T-helper 1 cell (primary cell): Measurements from ENCODE around the gene UNC93A.
"Not testable (repeated sequence)": the region's sequence is repeated elsewhere in the genome, so short reads cannot be mapped to it uniquely, and the experiment has no call there.

Experiments used
- DNase-seq, 5 donors: peaks; one replicate each; pipeline ENCODE4 v3.0.0-alpha.2; 2012 to 2020
- total RNA-seq, 4 donors: gene quantifications; one replicate each; lab custom pipeline; 2026; lab: John Stamatoyannopoulos, UW

UNC93A gene
- 0 to 0.08 (median 0) reads per million in 4 donors for total RNA-seq

DNA sequence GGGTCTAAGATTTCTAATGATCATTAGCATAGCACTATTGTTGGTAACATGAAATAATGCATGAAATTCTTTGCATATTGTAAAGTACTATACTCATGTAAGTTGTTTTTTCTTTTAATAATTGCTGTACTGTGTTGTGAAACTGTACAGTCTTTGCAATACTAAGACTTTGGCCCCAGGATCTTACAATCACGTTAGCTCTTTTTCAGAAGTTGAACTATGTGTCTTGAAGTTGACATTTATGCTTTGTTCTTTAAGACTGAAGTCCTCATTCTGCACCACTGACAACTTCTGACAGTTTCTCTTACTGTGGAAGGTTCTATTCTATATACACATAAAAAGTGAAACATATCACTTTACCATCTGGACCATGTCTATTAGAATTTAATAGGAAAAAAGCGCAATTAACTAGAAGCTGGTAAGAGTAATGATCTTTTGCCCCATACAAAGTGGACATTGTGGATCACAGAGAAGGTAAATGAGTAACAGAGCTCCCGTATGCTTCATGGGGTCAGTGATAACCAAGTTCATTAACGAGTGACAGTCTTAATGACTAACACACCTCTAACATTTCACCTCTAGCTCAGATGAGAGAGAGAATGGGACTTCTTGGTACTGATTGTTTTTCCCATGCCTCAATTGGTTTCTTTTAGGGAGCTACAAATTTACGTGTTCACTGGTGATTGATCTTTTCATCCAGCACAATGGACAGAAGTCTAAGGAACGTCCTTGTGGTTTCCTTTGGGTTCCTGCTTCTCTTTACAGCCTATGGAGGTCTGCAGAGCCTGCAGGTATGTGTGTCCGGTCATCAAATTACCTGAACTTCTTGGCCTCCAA, at the start of gene UNC93A:
UNC93A (plus strand) TSS at position 530 of the 837 bp plus-strand sequence; CDS start at position 705, 175 bp downstream.
- no peak for DNase-seq

DNA sequence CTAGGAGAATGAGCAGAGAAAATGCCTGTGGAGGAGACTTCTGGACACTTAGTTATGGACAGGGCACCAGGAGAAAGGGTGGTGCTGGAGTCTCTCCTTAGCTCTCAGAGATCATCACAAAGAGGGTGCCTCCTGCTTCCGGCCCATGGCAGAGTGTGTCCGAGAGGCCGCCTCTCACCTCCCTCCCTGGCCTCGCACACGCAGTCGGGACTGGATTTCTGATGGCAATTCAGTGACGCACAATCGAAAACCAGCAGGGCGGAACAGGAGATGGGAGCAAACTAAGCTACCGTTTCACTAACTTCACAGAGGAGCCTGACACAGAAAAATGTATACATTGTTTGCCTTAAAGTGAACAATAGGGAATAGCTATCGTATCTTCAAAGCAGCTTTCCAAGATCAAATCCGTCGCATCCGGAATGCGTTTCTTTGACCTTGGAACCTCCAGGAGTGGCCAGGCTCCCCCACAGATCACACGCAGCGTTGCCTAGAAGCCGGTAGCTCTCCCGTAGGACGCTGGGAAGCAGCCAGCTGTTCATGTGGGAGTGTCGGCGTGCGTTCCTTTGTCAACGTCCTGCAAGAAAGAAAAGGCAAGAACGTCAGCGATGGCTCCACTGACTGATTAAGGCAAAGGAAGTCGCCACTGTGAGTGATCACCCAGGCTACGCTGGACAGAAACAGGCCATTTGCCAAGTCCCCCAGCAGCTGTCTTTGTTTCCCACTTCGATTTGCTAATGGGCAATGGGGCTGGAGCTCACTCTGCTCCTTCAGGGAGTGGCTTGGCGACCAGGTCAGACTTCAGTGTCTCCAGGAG, 49.6 kb upstream of the UNC93A start:
- DNase-seq = not testable (repeated sequence)

DNA sequence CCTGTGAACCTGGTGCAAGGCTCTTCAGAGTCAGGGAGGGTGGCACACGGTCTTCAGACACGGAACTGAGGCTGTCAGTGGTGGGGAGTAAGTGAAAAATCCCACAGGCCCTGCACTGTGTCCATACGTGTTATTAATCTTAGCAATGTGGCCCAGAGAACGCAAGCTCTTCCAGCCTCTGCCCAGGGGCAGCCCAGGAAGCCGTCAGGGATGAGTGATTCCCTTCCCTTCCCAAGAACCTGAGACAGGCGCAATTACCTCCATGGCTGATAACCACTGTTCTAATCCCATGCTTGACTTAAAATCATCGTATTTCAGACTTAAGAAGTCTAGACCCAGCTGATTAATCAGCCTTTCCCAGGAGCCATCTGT, 49.0 kb upstream of the UNC93A start:
- DNase-seq = not testable (repeated sequence)

DNA sequence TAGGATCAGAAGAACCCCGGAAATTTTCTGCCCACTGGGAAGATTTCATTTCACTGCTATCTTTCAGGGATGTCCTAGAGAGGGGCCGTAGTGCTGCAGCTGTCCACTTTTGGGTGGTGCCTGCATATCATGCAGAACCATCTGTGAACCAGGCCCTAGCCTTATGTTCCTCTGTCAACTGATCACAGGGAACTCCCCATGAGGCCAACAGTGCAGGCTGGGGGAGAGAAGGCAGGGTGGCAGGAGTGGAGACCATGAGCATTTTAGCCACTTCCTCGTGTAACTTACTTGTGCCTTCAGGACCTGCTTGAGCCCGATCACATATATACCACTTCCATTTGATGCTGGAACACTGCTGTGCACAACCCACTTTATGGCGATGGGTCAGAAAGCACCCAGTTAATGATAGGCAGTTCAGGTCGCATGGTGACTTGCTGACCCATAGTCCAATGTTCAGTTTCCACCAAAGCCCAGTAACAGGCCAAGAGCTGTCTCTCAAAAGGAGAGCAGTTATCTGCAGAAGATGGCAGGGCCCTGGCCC, 48.5 kb upstream of the UNC93A start:
- DNase-seq = not testable (repeated sequence)

DNA sequence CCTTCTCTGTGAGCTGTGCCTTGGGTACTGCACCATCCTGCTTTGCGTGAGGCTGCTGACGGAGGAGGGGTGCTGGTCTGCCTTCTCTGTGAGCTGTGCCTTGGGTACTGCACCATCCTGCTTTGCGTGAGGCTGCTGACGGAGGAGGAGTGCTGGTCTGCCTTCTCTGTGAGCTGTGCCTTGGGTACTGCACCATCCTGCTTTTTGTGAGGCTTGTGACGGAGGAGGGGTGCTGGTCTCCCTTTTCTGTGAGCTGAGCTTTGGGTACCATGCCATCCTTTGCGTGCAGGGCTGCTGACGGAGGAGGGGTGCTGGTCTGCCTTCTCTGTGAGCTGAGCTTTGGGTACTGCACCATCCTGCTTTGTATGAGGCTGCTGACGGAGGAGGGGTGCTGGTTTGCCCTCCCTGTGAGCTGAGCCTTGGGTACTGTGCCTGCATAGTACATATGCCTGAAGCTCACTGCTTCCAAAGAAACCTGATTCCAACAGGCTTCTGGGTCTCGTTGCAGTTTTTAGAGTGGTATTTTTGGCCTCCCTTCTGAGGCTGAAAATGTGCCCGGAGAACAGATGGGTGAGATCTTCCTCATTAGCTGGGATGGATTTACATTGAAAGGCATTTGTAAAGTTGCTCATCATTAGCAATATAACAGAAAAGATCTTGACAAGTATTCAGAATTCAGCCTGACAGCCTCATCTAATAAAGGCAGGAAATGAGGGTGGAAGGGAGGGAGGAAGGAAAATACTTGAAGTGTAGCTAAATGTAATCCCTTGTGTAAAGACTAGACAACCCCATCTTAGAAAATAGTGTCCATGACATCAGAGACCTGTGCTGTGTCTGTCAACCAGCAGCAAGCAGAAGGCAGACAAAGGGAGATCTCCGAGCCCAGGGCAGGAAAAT, 46.8 kb upstream of the UNC93A start:
- no peak for DNase-seq

DNA sequence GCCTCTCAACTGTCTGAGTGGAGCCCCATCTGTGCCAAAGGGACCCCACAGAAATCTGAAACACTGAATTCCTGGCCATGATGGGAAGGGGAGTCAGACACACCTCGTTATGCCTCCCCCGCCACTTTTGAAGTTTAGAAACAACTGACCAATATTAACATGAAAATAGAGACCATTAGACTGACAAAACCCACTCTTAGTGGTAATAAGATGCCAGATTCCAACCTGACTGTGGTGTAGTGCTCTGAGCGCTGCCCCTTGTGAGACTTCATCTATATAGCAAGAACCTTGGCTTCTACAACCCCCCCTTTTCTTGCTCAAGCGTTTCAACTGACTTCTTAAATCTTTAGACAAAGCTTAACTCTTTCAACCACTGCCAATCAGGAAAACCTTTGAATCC, 46.1 kb upstream of the UNC93A start:
- DNase-seq = no peak

DNA sequence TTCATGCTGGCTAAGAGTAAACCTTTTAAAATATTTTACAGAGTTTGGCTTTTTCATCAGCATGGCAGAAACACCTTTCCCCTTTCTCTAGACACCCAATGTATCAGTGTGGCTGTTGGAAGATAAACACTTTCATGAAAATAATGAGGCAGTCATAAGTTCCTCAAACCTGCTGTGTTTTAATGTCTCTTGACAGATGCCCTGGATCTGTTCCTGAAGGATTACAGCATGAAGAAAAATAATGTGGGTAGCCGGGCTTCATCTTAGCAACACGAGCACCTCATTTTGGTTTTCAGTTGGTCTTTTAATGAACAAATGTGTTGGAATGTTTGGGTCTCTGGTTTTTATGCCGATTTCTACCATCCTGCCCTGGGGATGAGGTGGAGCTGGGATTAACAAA, 45.5 kb upstream of the UNC93A start:
- no peak for DNase-seq

DNA sequence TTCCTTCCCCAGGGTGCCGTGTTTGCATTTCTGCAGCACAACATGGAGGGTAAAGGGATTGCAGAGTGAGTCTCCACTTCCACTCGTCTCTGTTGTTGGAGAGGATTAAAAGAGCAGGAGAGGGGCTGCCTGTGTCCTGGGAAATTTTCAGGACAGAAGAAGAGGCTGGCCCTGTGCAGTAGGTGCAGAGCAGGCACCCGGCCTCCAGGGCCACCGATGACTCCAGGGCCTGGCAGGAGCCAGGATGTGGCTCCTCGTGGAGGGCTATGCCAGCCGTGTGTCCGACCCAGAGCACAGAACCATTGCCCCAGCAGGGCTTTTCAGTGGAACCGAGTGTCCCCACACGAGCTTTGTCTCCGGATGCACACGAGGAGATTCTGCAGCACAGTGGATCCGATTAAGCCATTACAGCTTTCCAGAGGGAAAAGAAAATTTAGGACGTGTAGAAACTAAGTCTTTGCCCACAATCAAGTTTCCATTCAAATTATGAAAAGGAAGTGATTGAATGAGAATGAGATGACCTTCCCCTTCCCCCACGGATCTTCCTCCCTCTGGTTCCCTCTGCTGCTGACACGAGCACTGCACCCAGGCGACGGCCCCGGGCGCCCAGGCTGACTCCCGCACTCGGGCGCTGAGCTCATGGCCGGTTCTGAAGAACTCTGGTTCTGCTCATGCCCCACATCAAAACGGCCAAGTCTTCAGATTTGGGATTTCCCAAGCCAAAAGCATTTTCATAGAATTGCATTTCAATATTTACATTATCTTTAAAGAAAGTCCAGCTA, 43.1 kb upstream of the UNC93A start:
- DNase-seq = no peak

DNA sequence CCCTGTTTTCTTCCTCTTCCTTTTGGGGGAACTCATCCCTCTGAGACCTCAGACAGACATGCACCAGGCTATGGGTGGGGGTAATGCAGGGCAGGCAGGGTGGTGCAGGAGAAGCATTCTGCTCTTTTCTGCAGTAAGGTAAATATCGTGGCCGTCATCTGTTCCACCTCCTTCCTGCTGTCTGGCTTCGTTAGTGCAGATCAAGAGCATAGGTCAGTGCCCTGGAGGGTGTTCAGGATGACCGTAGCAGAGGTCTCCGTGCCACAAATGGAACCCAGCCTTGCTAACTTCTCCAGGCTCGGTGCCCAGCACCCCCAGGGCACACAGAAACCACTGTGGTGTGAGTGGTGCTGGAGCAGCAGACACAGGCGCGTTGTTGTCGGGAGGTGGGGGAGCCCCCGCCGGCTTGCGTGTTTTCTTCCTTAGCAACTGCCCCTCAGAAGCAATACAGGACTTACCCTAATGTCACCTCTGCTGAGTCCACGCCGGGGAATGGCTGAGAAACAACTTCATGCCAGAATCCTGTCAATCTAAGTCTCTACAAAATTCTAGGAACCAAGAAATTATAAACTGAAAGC, 42.1 kb upstream of the UNC93A start:
- not testable (repeated sequence) for DNase-seq

DNA sequence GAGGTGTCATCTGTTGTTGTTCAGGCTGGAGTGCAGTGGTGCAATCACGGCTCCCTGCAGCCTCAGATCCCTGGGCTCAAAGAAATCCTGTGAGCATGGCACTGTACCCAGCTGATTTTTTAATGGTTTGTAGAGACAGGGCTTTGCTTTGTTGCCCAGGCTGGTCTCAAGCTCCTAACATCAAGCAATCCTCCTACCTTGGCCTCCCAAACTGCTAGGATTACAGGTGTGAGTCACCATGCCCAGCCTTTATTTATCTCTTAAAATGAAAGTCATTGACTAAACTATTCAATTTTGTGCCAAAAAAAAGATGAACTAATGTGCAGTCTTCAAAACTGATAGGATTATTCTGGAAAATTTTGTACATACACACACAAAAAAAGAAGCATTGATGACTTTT, 38.8 kb upstream of the UNC93A start:
- DNase-seq = no peak

DNA sequence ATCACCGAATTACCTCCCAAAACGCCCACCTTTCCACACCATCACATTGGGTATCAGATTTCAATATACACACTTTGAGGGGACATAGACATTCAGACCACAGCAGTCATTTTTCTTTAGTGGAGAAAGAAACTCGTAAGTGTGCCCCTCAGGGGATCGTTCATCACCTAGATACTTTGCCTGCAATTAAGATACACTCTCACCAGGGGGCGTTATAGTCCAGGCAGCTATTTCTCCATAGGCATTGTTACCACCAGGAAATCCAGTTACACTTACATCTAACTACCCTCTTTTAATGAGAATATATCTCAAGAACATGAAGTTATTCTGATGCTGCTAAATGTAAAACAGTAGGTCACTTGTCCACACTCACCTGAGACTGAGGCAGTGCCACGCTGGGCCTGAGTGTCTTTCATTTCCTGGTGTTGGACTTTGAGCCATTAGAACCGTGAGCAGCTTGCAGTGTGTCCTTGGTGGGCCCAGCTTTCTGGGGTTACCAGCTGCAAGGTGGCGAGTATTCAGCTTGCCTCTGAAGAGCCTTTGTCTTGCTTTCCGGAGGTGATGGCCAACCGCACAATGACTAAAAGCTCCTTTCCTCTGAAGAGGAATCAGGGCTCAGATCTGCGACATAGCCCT, 35.1 kb upstream of the UNC93A start:
- DNase-seq = no peak

DNA sequence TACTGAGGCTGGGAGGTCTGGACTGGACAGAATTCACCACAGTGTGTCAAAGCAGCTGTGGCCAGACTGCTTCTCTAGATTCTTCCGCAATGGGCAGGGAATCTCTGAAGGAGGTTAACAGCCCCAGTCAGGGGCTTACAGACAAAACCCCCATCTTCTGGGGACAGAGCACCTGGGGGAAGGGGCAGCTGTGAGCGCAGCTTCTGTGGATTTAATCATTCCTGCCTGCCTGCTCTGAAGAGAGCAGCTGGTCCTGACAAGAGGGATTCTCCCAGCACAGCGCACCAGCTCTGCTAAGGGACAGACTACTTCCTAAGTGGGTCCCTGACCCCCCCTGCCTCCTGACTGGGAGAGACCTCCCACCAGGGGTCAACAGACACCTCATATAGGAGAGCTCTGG, 32.5 kb upstream of the UNC93A start:
- no peak for DNase-seq

DNA sequence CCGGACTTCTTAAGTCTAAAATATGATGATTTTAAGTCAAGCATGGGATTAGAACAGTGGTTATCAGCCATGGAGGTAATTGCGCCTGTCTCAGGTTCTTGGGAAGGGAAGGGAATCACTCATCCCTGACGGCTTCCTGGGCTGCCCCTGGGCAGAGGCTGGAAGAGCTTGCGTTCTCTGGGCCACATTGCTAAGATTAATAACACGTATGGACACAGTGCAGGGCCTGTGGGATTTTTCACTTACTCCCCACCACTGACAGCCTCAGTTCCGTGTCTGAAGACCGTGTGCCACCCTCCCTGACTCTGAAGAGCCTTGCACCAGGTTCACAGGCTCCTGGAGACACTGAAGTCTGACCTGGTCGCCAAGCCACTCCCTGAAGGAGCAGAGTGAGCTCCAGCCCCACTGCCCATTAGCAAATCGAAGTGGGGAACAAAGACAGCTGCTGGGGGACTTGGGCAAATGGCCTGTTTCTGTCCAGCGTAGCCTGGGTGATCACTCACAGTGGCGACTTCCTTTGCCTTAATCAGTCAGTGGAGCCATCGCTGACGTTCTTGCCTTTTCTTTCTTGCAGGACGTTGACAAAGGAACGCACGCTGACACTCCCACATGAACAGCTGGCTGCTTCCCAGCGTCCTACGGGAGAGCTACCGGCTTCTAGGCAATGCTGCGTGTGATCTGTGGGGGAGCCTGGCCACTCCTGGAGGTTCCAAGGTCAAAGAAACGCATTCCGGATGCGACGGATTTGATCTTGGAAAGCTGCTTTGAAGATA, 24.9 kb upstream of the UNC93A start:
- DNase-seq = not testable (repeated sequence)

DNA sequence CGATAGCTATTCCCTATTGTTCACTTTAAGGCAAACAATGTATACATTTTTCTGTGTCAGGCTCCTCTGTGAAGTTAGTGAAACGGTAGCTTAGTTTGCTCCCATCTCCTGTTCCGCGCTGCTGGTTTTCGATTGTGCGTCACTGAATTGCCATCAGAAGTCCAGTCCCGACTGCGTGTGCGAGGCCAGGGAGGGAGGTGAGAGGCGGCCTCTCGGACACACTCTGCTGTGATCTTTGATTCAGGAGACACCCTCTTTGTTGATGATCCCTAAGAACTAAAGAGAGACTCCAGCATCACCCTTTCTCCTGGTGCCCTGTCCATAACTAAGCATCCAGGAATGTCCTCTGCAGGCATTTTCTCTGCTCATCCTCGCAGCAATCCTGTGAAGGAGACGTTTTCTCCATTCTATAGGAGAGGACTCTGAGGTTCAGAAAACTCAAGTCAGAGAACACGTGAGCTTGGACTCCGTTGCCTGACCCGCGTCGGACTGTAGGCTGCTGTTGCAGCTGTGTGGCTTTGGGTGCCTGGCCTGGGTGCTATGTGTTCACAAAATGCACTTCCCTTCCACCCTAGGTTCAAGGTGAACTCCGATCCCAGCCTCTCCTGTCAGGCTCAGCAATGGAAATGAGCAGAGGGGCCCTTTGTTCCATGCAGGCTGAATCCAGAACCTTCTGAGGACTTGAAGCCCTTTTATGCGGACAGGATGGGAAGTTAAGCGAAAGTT, 24.1 kb upstream of the UNC93A start:
- DNase-seq = no peak

DNA sequence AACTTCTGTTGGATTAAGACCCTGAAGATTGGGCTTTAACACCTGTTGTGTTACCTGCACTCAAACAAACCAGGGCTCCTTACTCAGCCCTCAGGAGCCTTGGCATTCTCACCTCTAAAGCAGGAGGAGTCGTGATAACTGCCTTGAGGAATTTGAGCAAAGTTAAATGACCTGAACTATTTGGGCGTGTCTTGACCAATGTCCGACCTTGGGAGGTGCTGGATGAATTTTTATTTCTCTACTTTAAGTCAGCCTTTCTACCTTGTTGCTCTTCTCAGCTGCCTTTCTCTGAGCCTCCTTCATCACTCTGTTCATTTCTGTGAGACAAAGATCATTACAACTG, 23.6 kb upstream of the UNC93A start:
- not testable (repeated sequence) for DNase-seq

DNA sequence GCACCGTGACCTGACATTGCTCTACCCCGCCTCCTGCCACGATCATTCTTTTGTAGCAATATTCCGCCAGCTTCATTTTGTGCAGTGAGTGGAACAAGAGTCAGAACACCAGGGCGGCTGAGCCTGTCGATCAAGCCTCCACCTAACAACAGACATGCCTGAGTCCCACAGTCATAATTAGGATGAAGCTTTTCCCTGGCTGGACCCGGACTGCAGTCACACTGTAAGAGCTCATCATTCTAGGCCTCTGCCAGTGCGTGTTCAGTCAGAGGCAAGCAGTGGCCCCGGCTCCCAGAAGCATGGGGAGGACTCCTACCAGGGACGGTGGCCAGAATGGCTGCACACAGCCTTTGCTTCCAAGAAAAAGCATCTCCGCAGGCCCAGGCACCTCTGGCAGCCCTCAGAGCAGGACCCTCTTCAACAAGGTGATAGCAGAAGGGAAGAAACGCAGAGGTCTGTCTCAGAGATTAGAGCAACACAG, 23.2 kb upstream of the UNC93A start:
- no peak for DNase-seq

DNA sequence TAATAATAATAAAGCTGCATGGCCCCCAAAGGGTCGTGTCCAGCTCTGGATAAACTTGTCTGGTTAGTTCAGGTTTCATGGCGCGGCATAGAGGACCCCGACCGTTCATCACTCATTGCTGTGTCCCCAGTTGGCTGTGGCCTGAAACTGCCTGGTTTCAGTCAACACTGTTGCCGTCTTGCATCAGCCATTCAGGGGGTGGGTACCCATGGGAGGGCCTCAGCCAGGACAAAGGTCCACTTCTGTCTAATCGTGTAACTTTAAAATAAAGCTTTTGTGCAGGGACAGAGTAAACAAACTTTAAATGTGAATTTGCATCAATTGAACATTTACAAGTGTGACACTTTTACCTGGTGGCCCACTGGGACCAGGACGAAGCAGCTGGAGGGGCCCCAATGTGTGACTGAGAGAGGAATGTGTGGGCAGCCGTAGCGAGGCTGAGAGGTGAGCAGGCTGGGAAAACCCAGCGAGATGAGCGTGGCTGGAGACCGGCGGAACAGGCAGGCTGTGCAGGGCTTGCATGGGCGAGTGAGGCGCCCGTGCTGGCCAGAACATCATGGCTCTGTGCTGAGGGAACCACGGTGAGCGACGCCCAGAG, 22.3 kb upstream of the UNC93A start:
- DNase-seq = no peak

DNA sequence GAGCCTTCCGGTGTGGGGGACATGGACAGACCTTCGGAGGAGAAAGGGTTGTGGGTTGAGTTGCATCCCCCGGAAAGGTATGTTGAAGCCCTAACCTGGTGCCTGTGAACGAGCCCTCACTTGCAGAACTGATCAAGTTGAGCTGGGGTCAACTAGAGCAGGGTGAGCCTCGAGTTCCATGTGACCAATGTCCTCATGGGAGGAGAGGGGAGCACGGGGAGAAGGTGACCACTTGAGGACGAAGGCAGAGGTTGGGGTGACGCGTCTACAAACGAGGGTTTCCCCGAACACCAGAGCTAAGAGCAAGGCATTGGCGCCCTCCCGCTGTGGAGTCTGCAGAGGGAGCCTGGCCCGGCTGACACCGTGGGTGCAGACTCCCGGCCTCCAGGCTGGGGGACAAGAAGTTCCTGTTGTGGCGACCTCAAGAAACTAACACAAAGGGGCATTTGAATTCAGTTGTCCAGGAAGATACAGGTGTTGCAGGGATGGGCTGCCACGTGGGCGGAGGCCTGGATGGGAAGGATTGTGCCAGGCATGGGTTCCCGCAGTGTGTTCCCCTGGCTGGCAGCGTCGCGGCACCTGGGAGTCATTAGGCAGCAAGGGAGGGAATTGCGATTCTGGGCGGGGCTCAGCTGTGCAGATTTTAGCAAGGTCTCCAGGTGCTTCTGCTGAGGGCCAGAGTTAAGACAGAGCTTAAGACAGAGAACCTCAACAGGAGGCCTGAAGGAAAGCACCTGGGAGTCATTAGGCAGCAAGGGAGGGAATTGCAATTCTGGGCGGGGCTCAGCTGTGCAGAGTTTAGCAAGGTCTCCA, 20.4 kb upstream of the UNC93A start:
- no peak for DNase-seq
